Measurements from ENCODE around the gene C1QL4. TPM values are rescaled to one million over a fixed set of nuclear protein-coding genes. Genes with fewer than 3 reads are reported as not detected.
A peak's percentile ranks its signal among the peaks of the same experiment; 100 is the strongest.

Gene C1QL4
- total and polyA plus RNA-seq, 9 of the 15 experiments (the other 6 are each of a cell fraction or from before 2014, with no cell fraction given) = 0.08 to 2.1 (median 0.31) TPM

DNA sequence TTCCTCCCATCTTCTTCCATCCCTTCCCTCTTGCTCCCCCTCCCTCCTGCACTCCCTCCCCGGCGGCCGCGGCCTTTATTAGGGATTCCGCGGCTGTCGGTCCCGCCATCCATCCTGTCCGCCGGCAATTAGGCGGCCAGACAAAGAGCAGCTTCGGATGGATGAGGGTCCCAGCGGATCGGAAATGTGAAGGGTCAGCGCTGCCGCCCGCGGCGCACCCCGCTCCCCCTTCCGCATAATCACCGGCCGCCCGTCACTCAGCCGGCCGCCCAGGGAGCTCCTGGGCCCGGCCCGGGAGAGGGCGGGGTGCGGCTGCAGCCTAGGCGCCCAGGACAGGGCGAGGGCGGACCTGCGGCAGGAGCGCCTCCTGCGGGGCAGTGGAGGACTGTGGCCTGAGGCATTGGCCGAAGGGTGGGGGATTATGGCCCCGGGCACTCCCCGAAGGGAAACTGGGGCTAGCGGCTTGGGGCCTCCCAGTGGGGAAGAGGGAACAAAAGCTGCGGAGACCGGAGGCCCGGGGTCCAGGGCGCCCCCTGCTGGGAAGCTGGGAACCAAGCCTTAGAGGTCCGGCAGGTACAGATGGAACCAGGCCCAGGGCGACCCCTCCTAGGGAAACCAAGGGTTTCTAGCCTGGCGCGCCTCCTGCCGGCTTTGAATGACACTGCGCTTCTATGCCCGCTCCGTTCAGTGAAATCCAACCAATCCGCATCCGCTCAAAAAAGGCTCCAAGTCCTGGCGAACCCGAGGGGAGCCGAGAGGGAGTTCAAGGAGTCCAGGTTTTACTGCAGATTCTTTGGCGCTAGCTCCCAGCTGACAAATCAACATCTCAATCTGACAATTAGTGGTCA lies 5.3 kb upstream of the C1QL4 start (continued):
- TF ChIP-seq, protein P1, sequence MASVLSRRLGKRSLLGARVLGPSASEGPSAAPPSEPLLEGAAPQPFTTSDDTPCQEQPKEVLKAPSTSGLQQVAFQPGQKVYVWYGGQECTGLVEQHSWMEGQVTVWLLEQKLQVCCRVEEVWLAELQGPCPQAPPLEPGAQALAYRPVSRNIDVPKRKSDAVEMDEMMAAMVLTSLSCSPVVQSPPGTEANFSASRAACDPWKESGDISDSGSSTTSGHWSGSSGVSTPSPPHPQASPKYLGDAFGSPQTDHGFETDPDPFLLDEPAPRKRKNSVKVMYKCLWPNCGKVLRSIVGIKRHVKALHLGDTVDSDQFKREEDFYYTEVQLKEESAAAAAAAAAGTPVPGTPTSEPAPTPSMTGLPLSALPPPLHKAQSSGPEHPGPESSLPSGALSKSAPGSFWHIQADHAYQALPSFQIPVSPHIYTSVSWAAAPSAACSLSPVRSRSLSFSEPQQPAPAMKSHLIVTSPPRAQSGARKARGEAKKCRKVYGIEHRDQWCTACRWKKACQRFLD (CRISPR knock-in tag; IDR thresholded peaks at IDR 0.05) = no peak
- no peak for TF ChIP-seq POLR2AphosphoS2 (IDR thresholded peaks at IDR 0.05; ENCODE audit: low read length)
- TF ChIP-seq, protein P2, sequence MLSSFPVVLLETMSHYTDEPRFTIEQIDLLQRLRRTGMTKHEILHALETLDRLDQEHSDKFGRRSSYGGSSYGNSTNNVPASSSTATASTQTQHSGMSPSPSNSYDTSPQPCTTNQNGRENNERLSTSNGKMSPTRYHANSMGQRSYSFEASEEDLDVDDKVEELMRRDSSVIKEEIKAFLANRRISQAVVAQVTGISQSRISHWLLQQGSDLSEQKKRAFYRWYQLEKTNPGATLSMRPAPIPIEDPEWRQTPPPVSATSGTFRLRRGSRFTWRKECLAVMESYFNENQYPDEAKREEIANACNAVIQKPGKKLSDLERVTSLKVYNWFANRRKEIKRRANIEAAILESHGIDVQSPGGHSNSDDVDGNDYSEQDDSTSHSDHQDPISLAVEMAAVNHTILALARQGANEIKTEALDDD (IDR thresholded peaks at IDR 0.05) = no peak
- no peak for TF ChIP-seq FUS (optimal IDR thresholded peaks at IDR 0.05; ENCODE audit: low read depth, low read length)
- TF ChIP-seq NR2F6 (CRISPR knock-in tag; IDR thresholded peaks at IDR 0.05) = no peak
- TF ChIP-seq ZNF408 (CRISPR knock-in tag; IDR thresholded peaks at IDR 0.05; ENCODE audit: low read depth) = no peak
- no peak for TF ChIP-seq ZFP30 (CRISPR knock-in tag; IDR thresholded peaks at IDR 0.05; ENCODE audit: borderline replicate concordance)
- no peak for TF ChIP-seq CBX5 (IDR thresholded peaks at IDR 0.05; ENCODE audit: borderline replicate concordance, low read depth)
- TF ChIP-seq, protein P3, sequence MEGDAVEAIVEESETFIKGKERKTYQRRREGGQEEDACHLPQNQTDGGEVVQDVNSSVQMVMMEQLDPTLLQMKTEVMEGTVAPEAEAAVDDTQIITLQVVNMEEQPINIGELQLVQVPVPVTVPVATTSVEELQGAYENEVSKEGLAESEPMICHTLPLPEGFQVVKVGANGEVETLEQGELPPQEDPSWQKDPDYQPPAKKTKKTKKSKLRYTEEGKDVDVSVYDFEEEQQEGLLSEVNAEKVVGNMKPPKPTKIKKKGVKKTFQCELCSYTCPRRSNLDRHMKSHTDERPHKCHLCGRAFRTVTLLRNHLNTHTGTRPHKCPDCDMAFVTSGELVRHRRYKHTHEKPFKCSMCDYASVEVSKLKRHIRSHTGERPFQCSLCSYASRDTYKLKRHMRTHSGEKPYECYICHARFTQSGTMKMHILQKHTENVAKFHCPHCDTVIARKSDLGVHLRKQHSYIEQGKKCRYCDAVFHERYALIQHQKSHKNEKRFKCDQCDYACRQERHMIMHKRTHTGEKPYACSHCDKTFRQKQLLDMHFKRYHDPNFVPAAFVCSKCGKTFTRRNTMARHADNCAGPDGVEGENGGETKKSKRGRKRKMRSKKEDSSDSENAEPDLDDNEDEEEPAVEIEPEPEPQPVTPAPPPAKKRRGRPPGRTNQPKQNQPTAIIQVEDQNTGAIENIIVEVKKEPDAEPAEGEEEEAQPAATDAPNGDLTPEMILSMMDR (IDR thresholded peaks at IDR 0.05 in 2 of 3, conservative IDR thresholded peaks at IDR 0.05 in 1 of 3; ENCODE audit: insufficient read depth in 2 of 3, low read depth in 1 of 3, low read length in 3 of 3) = peak; percentile 98 to 99 (median 98)
- peak; percentile 91 for TF ChIP-seq NBN (IDR thresholded peaks at IDR 0.05; ENCODE audit: low read depth)
- TF ChIP-seq BACH1 (tag; IDR thresholded peaks at IDR 0.05) = no peak
- TF ChIP-seq CREB1 (IDR thresholded peaks at IDR 0.05) = no peak
- no peak; the same call in 1 of the 2 replicates for TF ChIP-seq CREB1 (CRISPR knock-in tag; IDR thresholded peaks at IDR 0.05)
- TF ChIP-seq CHD2 (IDR thresholded peaks at IDR 0.05; ENCODE audit: low read depth, low read length) = no peak
- no peak for TF ChIP-seq RBM17 (IDR thresholded peaks at IDR 0.05; ENCODE audit: borderline replicate concordance, low read depth, low read length)
- TF ChIP-seq, protein P4, sequence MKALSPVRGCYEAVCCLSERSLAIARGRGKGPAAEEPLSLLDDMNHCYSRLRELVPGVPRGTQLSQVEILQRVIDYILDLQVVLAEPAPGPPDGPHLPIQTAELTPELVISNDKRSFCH (CRISPR knock-in tag; IDR thresholded peaks at IDR 0.05) = no peak
- TF ChIP-seq, protein P4 (tag; IDR thresholded peaks at IDR 0.05) = 0 out of 2 replicates have a peak, but pooled peaks have one; percentile 55
- no peak for TF ChIP-seq ZNF134 (CRISPR knock-in tag; conservative IDR thresholded peaks at IDR 0.05)
- TF ChIP-seq POU5F1 (IDR thresholded peaks at IDR 0.05; ENCODE audit: borderline replicate concordance, low read depth, low read length, partially characterized antibody) = no peak
- TF ChIP-seq, protein P5, sequence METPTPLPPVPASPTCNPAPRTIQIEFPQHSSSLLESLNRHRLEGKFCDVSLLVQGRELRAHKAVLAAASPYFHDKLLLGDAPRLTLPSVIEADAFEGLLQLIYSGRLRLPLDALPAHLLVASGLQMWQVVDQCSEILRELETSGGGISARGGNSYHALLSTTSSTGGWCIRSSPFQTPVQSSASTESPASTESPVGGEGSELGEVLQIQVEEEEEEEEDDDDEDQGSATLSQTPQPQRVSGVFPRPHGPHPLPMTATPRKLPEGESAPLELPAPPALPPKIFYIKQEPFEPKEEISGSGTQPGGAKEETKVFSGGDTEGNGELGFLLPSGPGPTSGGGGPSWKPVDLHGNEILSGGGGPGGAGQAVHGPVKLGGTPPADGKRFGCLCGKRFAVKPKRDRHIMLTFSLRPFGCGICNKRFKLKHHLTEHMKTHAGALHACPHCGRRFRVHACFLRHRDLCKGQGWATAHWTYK (CRISPR knock-in tag; IDR thresholded peaks at IDR 0.05) = no peak
- TF ChIP-seq RBFOX2 (IDR thresholded peaks at IDR 0.05; ENCODE audit: low read depth, low read length) = peak; percentile 59
- TF ChIP-seq ZNF324 (CRISPR knock-in tag; IDR thresholded peaks at IDR 0.05) = no peak
- TF ChIP-seq CC2D1A (IDR thresholded peaks at IDR 0.05) = peak; percentile 82
- no peak for TF ChIP-seq MCM2 (IDR thresholded peaks at IDR 0.05; ENCODE audit: low read depth)

Measured in K562 (cell line).